HG02970 (cell line): ENCODE data around the gene CATSPERD.

Experiments used
- ATAC-seq: cut with Tn5 transposase; IDR thresholded peaks from one replicate; pipeline ENCODE4 v1.9.1; 2021; ENCODE audit warnings: mild to moderate bottlenecking, moderate library complexity, moderate number of reproducible peaks; ENCODE audit not compliant: unreplicated experiment, low FRiP score

Gene CATSPERD

GRCh38 chr19:5825178-5825577 lies 104.7 kb downstream of the CATSPERD start:
- no peak for ATAC-seq

GRCh38 chr19:5826531-5827341 lies 106.3 kb downstream of the CATSPERD start:
- no peak for ATAC-seq

GRCh38 chr19:5827342-5827890 lies 107.0 kb downstream of the CATSPERD start:
- ATAC-seq = no peak

- peak; percentile 60 for ATAC-seq
Observed at GRCh38 chr19:5827891-5828660, 107.6 kb downstream of the CATSPERD start.
